GM12872 (cell line): Measurements from ENCODE around the gene ALDH1A1.

Experiments
- TF ChIP-seq, protein P1 (sequence below): IDR thresholded peaks from 3 replicates; pipeline ENCODE4 v1.5.1; 2011; ENCODE audit warnings: low read depth, mild to moderate bottlenecking, low read length, moderate library complexity; ENCODE audit not compliant: insufficient read depth

The ALDH1A1 gene

DNA sequence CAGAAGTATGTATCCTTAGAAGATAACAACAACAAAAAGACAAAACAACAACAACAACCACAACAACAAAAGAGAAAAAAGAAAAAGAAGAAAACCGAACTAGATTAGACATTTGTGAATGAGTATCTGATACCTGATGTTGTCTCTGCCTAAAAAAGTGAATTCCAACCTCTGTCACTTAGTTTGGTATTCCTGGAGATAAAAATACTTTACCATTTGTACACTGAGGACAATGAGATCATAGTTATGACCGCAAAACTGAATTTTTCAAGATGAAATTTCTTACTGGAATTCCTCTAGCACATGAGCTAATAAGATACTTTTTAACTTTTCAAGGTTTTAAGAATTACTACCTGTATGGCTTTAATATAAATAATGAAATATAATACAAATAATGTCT is 54.5 kb downstream of the ALDH1A1 start:
- TF ChIP-seq, protein P1, sequence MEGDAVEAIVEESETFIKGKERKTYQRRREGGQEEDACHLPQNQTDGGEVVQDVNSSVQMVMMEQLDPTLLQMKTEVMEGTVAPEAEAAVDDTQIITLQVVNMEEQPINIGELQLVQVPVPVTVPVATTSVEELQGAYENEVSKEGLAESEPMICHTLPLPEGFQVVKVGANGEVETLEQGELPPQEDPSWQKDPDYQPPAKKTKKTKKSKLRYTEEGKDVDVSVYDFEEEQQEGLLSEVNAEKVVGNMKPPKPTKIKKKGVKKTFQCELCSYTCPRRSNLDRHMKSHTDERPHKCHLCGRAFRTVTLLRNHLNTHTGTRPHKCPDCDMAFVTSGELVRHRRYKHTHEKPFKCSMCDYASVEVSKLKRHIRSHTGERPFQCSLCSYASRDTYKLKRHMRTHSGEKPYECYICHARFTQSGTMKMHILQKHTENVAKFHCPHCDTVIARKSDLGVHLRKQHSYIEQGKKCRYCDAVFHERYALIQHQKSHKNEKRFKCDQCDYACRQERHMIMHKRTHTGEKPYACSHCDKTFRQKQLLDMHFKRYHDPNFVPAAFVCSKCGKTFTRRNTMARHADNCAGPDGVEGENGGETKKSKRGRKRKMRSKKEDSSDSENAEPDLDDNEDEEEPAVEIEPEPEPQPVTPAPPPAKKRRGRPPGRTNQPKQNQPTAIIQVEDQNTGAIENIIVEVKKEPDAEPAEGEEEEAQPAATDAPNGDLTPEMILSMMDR: no peak

DNA sequence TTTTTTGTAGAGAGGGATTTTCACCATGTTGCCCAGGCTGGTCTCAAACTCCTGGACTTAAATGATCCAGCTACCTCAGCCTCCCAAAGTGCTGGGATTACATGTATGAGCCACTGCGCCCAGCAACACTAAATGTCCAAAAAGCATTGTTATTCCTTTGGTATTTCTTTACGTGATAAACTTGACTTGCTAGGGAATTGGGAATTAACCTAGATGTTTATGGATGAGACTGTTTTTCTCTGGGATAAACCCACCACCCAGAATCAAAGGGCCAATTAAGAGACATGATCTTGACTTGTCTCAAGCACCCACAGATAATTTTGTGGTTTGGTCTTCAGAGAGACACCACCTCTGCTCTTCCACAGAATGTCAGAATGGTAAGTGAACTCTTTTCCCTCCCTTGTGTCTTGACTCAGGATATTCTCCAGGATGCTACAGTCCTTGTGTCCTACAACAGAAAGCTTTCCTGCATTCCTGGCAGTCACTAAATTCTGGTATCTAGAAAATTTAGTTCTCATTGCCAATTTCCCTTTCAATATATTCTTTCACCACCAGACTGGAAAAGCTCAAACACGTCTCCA is 55.7 kb downstream of the ALDH1A1 start:
- TF ChIP-seq, protein P1: no peak

DNA sequence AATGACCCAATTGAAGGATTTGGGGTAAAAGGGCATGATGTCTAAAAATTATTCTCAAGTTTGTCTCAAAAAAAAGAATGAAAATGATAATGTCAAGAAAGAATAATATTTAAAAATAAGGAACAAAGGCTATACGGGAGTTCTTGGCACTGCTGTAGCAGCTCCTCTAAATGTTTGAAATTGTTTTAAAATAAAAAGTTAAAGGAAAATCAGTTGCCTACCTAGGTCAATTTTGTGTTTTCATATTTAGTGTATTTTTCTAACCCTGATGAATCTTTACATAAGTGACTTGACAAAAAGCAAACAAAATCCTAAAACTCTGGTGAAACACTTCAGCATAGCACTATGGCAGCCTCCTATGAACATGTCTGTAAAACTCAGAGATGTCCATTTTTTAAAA is 56.4 kb downstream of the ALDH1A1 start:
- TF ChIP-seq, protein P1: no peak

DNA sequence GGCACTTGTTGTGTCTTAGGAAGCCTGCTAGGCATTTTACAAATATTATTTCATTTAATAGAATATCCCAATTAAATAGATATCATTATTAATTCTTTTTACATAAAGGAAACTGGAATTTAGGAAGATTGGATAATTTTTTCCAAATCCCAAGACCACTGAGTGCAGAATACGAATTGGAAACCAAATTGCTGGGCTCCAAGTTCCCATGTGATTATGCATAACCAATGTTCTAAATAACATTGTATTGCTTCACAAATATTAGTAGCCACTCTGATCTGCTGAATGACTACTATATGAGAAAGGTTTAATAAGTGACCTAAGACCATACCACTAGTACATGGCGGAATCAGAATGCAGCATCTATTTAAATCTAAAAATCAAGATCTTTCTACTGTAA is 57.7 kb downstream of the ALDH1A1 start:
- TF ChIP-seq, protein P1: no peak

DNA sequence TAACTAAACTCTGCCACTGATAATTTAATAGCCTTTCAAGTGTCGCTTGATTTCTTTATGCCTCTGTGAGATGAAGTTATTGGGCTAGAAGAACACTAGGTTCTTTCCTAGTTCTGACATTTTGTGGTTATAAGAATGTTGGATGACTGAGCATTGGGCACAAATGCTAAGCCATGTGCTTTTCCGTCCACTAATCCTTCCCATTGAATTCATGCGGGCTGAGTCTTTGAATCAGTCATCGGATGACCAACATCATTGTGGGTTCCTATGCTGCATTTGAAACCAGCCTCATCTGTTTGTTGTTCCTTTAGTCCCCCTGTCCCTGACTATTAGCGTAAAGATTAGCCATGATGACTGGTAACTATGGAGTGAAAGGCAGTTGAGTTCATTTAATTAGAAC is 58.5 kb downstream of the ALDH1A1 start:
- TF ChIP-seq, protein P1: no peak

DNA sequence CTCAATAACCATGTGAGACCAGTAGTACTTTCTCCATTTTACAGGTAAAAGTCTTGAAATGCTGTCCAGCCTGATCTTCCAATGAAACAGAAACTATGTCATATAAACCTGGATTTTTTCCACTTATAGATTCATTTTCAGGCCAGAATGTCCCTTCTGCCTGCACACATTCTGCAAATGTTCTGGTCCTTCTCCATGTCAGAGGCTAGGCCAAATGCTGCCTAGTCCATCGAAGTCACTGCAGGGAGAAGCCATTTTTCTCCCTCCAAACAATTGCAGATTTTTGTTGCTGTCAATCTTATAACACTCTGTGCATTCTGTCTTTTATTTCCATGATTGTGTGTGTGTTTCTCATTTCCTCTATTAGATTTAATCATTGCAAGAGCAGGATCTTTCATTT is 59.4 kb downstream of the ALDH1A1 start:
- TF ChIP-seq, protein P1: no peak

DNA sequence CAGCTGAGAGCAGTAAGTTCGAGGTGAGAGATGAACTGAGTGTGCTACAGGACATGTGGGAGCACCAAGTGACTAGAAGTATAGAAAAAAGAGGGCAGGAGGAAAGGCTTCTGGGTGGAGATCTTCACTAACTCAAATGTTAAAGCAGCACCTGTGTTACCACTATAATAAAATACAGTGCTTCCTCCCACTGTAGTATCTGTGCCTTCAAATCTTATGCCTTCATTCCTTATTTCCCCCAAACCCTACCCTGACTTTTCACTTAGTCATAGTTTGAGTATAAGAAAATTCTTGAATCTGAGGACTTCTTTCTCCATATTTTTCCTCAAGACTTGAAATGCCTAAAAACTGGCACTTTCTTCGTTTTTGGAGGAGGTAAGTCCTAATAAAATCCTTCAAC is 61.8 kb downstream of the ALDH1A1 start:
- TF ChIP-seq, protein P1: no peak
